ENCODE results near the gene CS.

GRCh38 chr12:56308714-56309113 lies 8.6 kb upstream of the CS start:
- TF ChIP-seq EZH2phosphoT487 (IDR thresholded peaks at IDR 0.05; ENCODE audit: insufficient read depth, low read depth), result no peak
- TF ChIP-seq EZH2 (IDR thresholded peaks at IDR 0.05; ENCODE audit: insufficient read depth, poor library complexity, severe bottlenecking), result no peak
